ENCODE measurements around the gene RPL18A. TPM values are rescaled to one million over a fixed set of nuclear protein-coding genes. Genes with fewer than 3 reads are reported as not detected.

Gene RPL18A
- total RNA-seq, 1 experiment from 2014 or later: 2,837 TPM

GRCh38 chr19:17874758-17875135 is 15.0 kb downstream of the RPL18A start:
- H3K9ac ChIP-seq (ENCODE audit: extremely low read depth, insufficient read length, low read length): no peak overlapping the region
- no peak overlapping the region for H2AFZ ChIP-seq (ENCODE audit: low read length)

More at GRCh38 chr19:17874758-17875135, 15.0 kb downstream of the RPL18A start:
- Histone ChIP-seq H3K18ac (ENCODE audit: insufficient read length, low read depth, low read length) (no peak overlapping the region), H2BK15ac (ENCODE audit: low read depth, low read length) (no peak overlapping the region), H3K56ac (ENCODE audit: insufficient read length, low read depth, low read length) (no peak overlapping the region), H4K20me1 (ENCODE audit: control insufficient read depth, insufficient read depth, insufficient read length) (no peaks in the 10 kb centered on the region), H3K23me2 (ENCODE audit: insufficient read length, low read depth, low read length, poor library complexity, severe bottlenecking) (peaks cover 8% of the 10 kb centered on the region), H2BK20ac (ENCODE audit: low read depth, low read length, poor library complexity, severe bottlenecking) (no peak overlapping the region), H4K91ac (ENCODE audit: insufficient read length, low read depth, low read length) (no peak overlapping the region), H2BK120ac (ENCODE audit: low read depth, low read length, poor library complexity, severe bottlenecking) (no peak overlapping the region), H2BK5ac (ENCODE audit: insufficient read length, low read length) (no peak overlapping the region), H3K4ac (ENCODE audit: low read depth, low read length) (no peak overlapping the region), H3K27me3 (ENCODE audit: insufficient read depth, low read length) (no peaks in the 10 kb centered on the region; the same call in 1 of the 2 replicates), H3K9me3 (ENCODE audit: control insufficient read depth, low read depth, low read length) (no peaks in the 10 kb centered on the region), H3K27ac (ENCODE audit: insufficient read length, low read depth, low read length) (no peak overlapping the region), H3K79me1 (ENCODE audit: insufficient read depth, low read depth, low read length, poor library complexity, severe bottlenecking) (no peaks in the 10 kb centered on the region), H2AK5ac (ENCODE audit: insufficient read length, low read length) (no peak overlapping the region), H2BK12ac (ENCODE audit: insufficient read length, low read depth, low read length) (no peak overlapping the region), H3K79me2 (ENCODE audit: insufficient read depth, low read length) (no peaks in the 10 kb centered on the region), H3T11ph (ENCODE audit: low read length) (no peak overlapping the region), H3K23ac (ENCODE audit: insufficient read length, low read depth, low read length) (no peak overlapping the region), H3K4me2 (ENCODE audit: insufficient read depth, insufficient read length, low read length) (peak overlapping the region; percentile 93), H3K14ac (ENCODE audit: insufficient read depth, low read length) (no peak overlapping the region), H4K8ac (replicated peaks; ENCODE audit: insufficient read length, low read depth, low read length) (no peak overlapping the region), H3K4me1 (ENCODE audit: insufficient read depth, low read length) (no peaks in the 10 kb centered on the region), H4K5ac (ENCODE audit: insufficient read length, low read depth, low read length) (no peak overlapping the region)
- Mint-ChIP-seq H3K4me3 (peak overlapping the region; percentile 67 to 78), H3K36me3 (ENCODE audit: insufficient read depth in 1 of 3, low read depth in 3 of 3) (no peaks in the 10 kb centered on the region), H3K9me3 (no peaks in the 10 kb centered on the region; a peak in 1 of 5 replicates), H3K27me3 (ENCODE audit: low read depth) (peaks cover 29% of the 10 kb centered on the region), H3K4me1 (peaks cover 2 to 7% of the 10 kb centered on the region in 2 experiments; a peak in 3 of 4 replicates), H3K27ac (no peak overlapping the region; a peak in 1 of 7 replicates)
- WGBS (ENCODE audit: extremely low coverage, insufficient read length, low lambda C conversion rate): no CpG with 5 or more reads among the region's 9 CpGs
- no peak for TF ChIP-seq CTCF (conservative IDR thresholded peaks at IDR 0.05)
- DNase-seq: no peak

Data from H9 (cell line).